H9 (cell line): Measurements from ENCODE around the gene PLEKHA4. TPM values are rescaled to one million over a fixed set of nuclear protein-coding genes. Genes with fewer than 3 reads are reported as not detected.
"Not testable (repeated sequence)": the region's sequence is repeated elsewhere in the genome, so short reads cannot be mapped to it uniquely, and the experiment has no call there.

Experiments
- DNase-seq: peaks from one replicate; pipeline ENCODE4 v3.0.0-alpha.2; 2017
- H2AFZ ChIP-seq: one replicate; pipeline ENCODE4 v1.6.1; 2013; ENCODE audit warnings: mild to moderate bottlenecking, low read length, control low read depth, moderate library complexity
- H2AK5ac ChIP-seq: 2 replicates; pipeline ENCODE4 v1.6.1; 2013; ENCODE audit warnings: low read length, control low read depth, mixed read lengths; ENCODE audit not compliant: insufficient read length
- H2BK120ac ChIP-seq: one replicate; pipeline ENCODE4 v1.6.1; 2013; ENCODE audit warnings: low read depth, mild to moderate bottlenecking, low read length, control low read depth, inconsistent platforms; ENCODE audit not compliant: poor library complexity, severe bottlenecking
- H2BK12ac ChIP-seq: 2 replicates; pipeline ENCODE4 v1.6.1; 2013; ENCODE audit warnings: low read length, control low read depth, mixed read lengths, low read depth; ENCODE audit not compliant: insufficient read length
- H2BK15ac ChIP-seq: 2 replicates; pipeline ENCODE4 v1.6.1; 2013; ENCODE audit warnings: low read depth, low read length, control low read depth
- H2BK20ac ChIP-seq: one replicate; pipeline ENCODE4 v1.6.1; 2013; ENCODE audit warnings: low read depth, mild to moderate bottlenecking, low read length, control low read depth, inconsistent platforms; ENCODE audit not compliant: poor library complexity, severe bottlenecking
- H2BK5ac ChIP-seq: 2 replicates; pipeline ENCODE4 v1.6.1; 2013; ENCODE audit warnings: low read length, control low read depth, mixed read lengths; ENCODE audit not compliant: insufficient read length
- H3K14ac ChIP-seq: 2 replicates; pipeline ENCODE4 v1.6.1; 2013; ENCODE audit warnings: low read length, control low read depth; ENCODE audit not compliant: insufficient read depth
- H3K18ac ChIP-seq: 2 replicates; pipeline ENCODE4 v1.6.1; 2013; ENCODE audit warnings: low read depth, mild to moderate bottlenecking, mixed read lengths, low read length, control low read depth; ENCODE audit not compliant: insufficient read length
- H3K23ac ChIP-seq: 2 replicates; pipeline ENCODE4 v1.6.1; 2013; ENCODE audit warnings: low read length, control low read depth, mixed read lengths, low read depth; ENCODE audit not compliant: insufficient read length
- H3K23me2 ChIP-seq: 2 replicates; pipeline ENCODE4 v1.6.1; 2013; ENCODE audit warnings: low read depth, mild to moderate bottlenecking, mixed read lengths, low read length, control low read depth; ENCODE audit not compliant: insufficient read length, poor library complexity, severe bottlenecking
- H3K27ac ChIP-seq: 2 replicates; pipeline ENCODE4 v1.5.1; 2013; ENCODE audit warnings: low read length, control low read depth, mixed read lengths, low read depth; ENCODE audit not compliant: insufficient read length
- H3K27me3 ChIP-seq: 2 replicates; pipeline ENCODE4 v1.6.1; 2013; ENCODE audit warnings: low read length, control low read depth, inconsistent platforms; ENCODE audit not compliant: insufficient read depth
- H3K4ac ChIP-seq: 2 replicates; pipeline ENCODE4 v1.6.1; 2013; ENCODE audit warnings: low read depth, mild to moderate bottlenecking, control low read depth, inconsistent platforms, low read length, moderate library complexity
- H3K4me1 ChIP-seq: 2 replicates; pipeline ENCODE4 v1.6.1; 2013; ENCODE audit warnings: low read length, control low read depth, inconsistent platforms; ENCODE audit not compliant: insufficient read depth
- H3K4me2 ChIP-seq: 2 replicates; pipeline ENCODE4 v1.6.1; 2013; ENCODE audit warnings: low read length, control low read depth, mixed read lengths; ENCODE audit not compliant: insufficient read length, insufficient read depth
- H3K56ac ChIP-seq: 2 replicates; pipeline ENCODE4 v1.6.1; 2013; ENCODE audit warnings: low read depth, mild to moderate bottlenecking, mixed read lengths, low read length, control low read depth; ENCODE audit not compliant: insufficient read length
- H3K79me1 ChIP-seq: 2 replicates; pipeline ENCODE4 v1.6.1; 2013; ENCODE audit warnings: low read depth, mild to moderate bottlenecking, moderate library complexity, low read length, control low read depth, inconsistent platforms; ENCODE audit not compliant: insufficient read depth, poor library complexity, severe bottlenecking
- H3K79me2 ChIP-seq: 2 replicates; pipeline ENCODE4 v1.6.1; 2013; ENCODE audit warnings: low read length, control low read depth, inconsistent platforms; ENCODE audit not compliant: insufficient read depth
- H3K9ac ChIP-seq: 2 replicates; pipeline ENCODE4 v1.6.1; 2013; ENCODE audit warnings: low read length, control low read depth, mixed read lengths; ENCODE audit not compliant: insufficient read length; ENCODE audit errors: extremely low read depth
- H3K9me3 ChIP-seq: one replicate; pipeline ENCODE4 v1.6.1; 2013; ENCODE audit warnings: low read depth, low read length, inconsistent platforms; ENCODE audit not compliant: control insufficient read depth
- H3T11ph ChIP-seq: one replicate; pipeline ENCODE4 v1.6.1; 2013; ENCODE audit warnings: mild to moderate bottlenecking, low read length, control low read depth, inconsistent platforms
- H4K20me1 ChIP-seq: one replicate; pipeline ENCODE4 v1.6.1; 2013; ENCODE audit not compliant: control insufficient read depth, insufficient read length, insufficient read depth
- H4K5ac ChIP-seq: 2 replicates; pipeline ENCODE4 v1.6.1; 2013; ENCODE audit warnings: low read depth, mild to moderate bottlenecking, mixed read lengths, low read length, control low read depth; ENCODE audit not compliant: insufficient read length
- H4K8ac ChIP-seq: replicated peaks from 2 replicates; pipeline ENCODE4 v1.6.1; 2013; ENCODE audit warnings: low read length, control low read depth, mixed read lengths, low read depth; ENCODE audit not compliant: insufficient read length
- H4K91ac ChIP-seq: 2 replicates; pipeline ENCODE4 v1.6.1; 2013; ENCODE audit warnings: low read depth, mild to moderate bottlenecking, moderate library complexity, mixed read lengths, low read length, control low read depth; ENCODE audit not compliant: insufficient read length
- H3K27ac Mint-ChIP-seq, 3 experiments: 2 replicates in 2 of 3; 3 replicates in 1 of 3; pipeline ENCODE4 v1.8.0; 2020 to 2021; ENCODE audit warnings: mixed read lengths in 3 of 3, mild to moderate bottlenecking in 1 of 3, moderate library complexity in 1 of 3
- H3K27me3 Mint-ChIP-seq: 2 replicates; pipeline ENCODE4 v1.8.0; 2021; ENCODE audit warnings: low read depth, mild to moderate bottlenecking, moderate library complexity, mixed read lengths
- H3K36me3 Mint-ChIP-seq, 3 experiments: 2 replicates in 2 of 3; 3 replicates in 1 of 3; pipeline ENCODE4 v1.8.0; 2020 to 2021; ENCODE audit warnings: low read depth in 3 of 3, mixed read lengths in 3 of 3; ENCODE audit not compliant: insufficient read depth in 1 of 3
- H3K4me1 Mint-ChIP-seq, 2 experiments: 2 replicates each; pipeline ENCODE4 v1.8.0; 2020; ENCODE audit warnings: mixed read lengths in 2 of 2
- H3K4me3 Mint-ChIP-seq, 2 experiments: 2 replicates in 1 of 2; 3 replicates in 1 of 2; pipeline ENCODE4 v1.8.0; 2020 to 2021; ENCODE audit warnings: mild to moderate bottlenecking in 2 of 2, mixed read lengths in 2 of 2, moderate library complexity in 1 of 2
- H3K9me3 Mint-ChIP-seq, 2 experiments: 2 replicates in 1 of 2; 3 replicates in 1 of 2; pipeline ENCODE4 v1.8.0; 2020; ENCODE audit warnings: mild to moderate bottlenecking in 2 of 2, mixed read lengths in 2 of 2, moderate library complexity in 1 of 2
- CTCF ChIP-seq: fragments of 200-600 bp; sonication (generic); conservative IDR thresholded peaks from 3 replicates; pipeline ENCODE4 v1.8.0; 2021; ENCODE audit warnings: antibody characterized with exemption, mild to moderate bottlenecking
- WGBS: extraction: QIAGEN DNeasy Blood & Tissue Kit; methylation state at CpG from one replicate; pipeline ENCODE4 v1.1.7; 2013; ENCODE audit warnings: missing lambda C conversion rate, low lambda C conversion rate, mixed read lengths; ENCODE audit not compliant: insufficient read length; ENCODE audit errors: extremely low coverage; 5-methylcytosine and 5-hydroxymethylcytosine counted together
- total RNA-seq: library from RNA; stranded (reverse); gene quantifications from 2 replicates; pipeline ENCODE4 v1.2.1, GENCODE V29; 2021

PLEKHA4 gene
- total RNA-seq, 1 experiment from 2014 or later = 15.3 TPM

GRCh38 chr19:48905664-48906063 lies 37.2 kb upstream of the PLEKHA4 start:
- H3K36me3 Mint-ChIP-seq = peaks cover 31 to 75% (median 62%) of the 10 kb centered on the region in 3 experiments; a peak in 6 of 7 replicates
- Histone ChIP-seq H3K4me2 (no peak overlapping the region), H3K9me3 (no peaks in the 10 kb centered on the region), H4K8ac (no peak overlapping the region), H3K56ac (no peak overlapping the region), H4K91ac (no peak overlapping the region), H3K27ac (no peak overlapping the region), H3K4ac (no peak overlapping the region), H3K23me2 (peaks cover 4% of the 10 kb centered on the region), H4K20me1 (no peaks in the 10 kb centered on the region), H3K4me1 (no peaks in the 10 kb centered on the region), H3K79me1 (no peaks in the 10 kb centered on the region), H2AK5ac (no peak overlapping the region), H2BK12ac (no peak overlapping the region), H4K5ac (no peak overlapping the region), H2BK15ac (no peak overlapping the region), H2BK5ac (no peak overlapping the region), H2AFZ (no peak overlapping the region), H2BK20ac (no peak overlapping the region), H3K27me3 (no peaks in the 10 kb centered on the region), H2BK120ac (no peak overlapping the region), H3K79me2 (no peaks in the 10 kb centered on the region), H3K18ac (no peak overlapping the region), H3T11ph (no peak overlapping the region), H3K9ac (no peak overlapping the region), H3K23ac (no peak overlapping the region), H3K14ac (no peak overlapping the region)
- WGBS = no CpG with 5 or more reads among the region's 14 CpGs
- no peaks in the 10 kb centered on the region; a peak in 1 of 5 replicates for H3K9me3 Mint-ChIP-seq
- H3K4me1 Mint-ChIP-seq = peaks cover 10 to 13% of the 10 kb centered on the region in 2 experiments
- no peak for TF ChIP-seq CTCF
- no peak for DNase-seq
- no peak overlapping the region for H3K4me3 Mint-ChIP-seq
- peak overlapping the region in 1 of 3 experiments; percentile 94; a peak in 2 of 7 replicates for H3K27ac Mint-ChIP-seq
- H3K27me3 Mint-ChIP-seq = no peaks in the 10 kb centered on the region; the same call in 1 of the 2 replicates

GRCh38 chr19:48903788-48904187 lies 35.4 kb upstream of the PLEKHA4 start:
- H3K4me3 Mint-ChIP-seq, DNase-seq, H3K27me3 ChIP-seq, H3K9me3 Mint-ChIP-seq, H3K18ac ChIP-seq, H4K20me1 ChIP-seq, H3K27ac ChIP-seq, H3K4ac ChIP-seq, H2BK20ac ChIP-seq, H2BK15ac ChIP-seq, H2BK5ac ChIP-seq, H3T11ph ChIP-seq, H3K4me1 ChIP-seq, H3K79me1 ChIP-seq, H2BK120ac ChIP-seq, H3K4me2 ChIP-seq, H3K9ac ChIP-seq, H3K27me3 Mint-ChIP-seq, H4K91ac ChIP-seq, H4K8ac ChIP-seq, H3K79me2 ChIP-seq, H2AFZ ChIP-seq, H2AK5ac ChIP-seq, H3K27ac Mint-ChIP-seq, H3K56ac ChIP-seq, H3K9me3 ChIP-seq, H2BK12ac ChIP-seq, H3K23ac ChIP-seq, H3K14ac ChIP-seq, H4K5ac ChIP-seq: not testable (repeated sequence)
- Mint-ChIP-seq H3K4me1 (peaks cover 13 to 24% of the 10 kb centered on the region in 2 experiments), H3K36me3 (peaks cover 26 to 61% (median 50%) of the 10 kb centered on the region in 3 experiments; a peak in 6 of 7 replicates)
- H3K23me2 ChIP-seq = peaks cover 12% of the 10 kb centered on the region
